HG02840 (cell line): ENCODE measurements around the gene TMEM92.
"Not testable (repeated sequence)": the region's sequence is repeated elsewhere in the genome, so short reads cannot be mapped to it uniquely, and the experiment has no call there.

Experiments used
- ATAC-seq: cut with Tn5 transposase; IDR thresholded peaks from one replicate; pipeline ENCODE4 v1.9.1; 2021; ENCODE audit warnings: mild to moderate bottlenecking, moderate library complexity, moderate number of reproducible peaks; ENCODE audit not compliant: unreplicated experiment, low FRiP score

Gene TMEM92

GRCh38 chr17:50261051-50261915 is 13.0 kb upstream of the TMEM92 start:
- ATAC-seq = no peak

- no peak for ATAC-seq
Measured at GRCh38 chr17:50262001-50262794, 12.1 kb upstream of the TMEM92 start.

GRCh38 chr17:50263331-50264262 is 10.7 kb upstream of the TMEM92 start:
- no peak for ATAC-seq

- no peak for ATAC-seq
Measured at GRCh38 chr17:50264263-50265113, 9.8 kb upstream of the TMEM92 start.

GRCh38 chr17:50265212-50265611 is 9.1 kb upstream of the TMEM92 start:
- no peak for ATAC-seq

GRCh38 chr17:50265690-50266315 is 8.5 kb upstream of the TMEM92 start:
- ATAC-seq = no peak

GRCh38 chr17:50266384-50267073 is 7.7 kb upstream of the TMEM92 start:
- no peak for ATAC-seq

GRCh38 chr17:50267074-50267841 is 7.0 kb upstream of the TMEM92 start:
- ATAC-seq = no peak

- no peak for ATAC-seq
Measured at GRCh38 chr17:50268026-50268425, 6.2 kb upstream of the TMEM92 start.

GRCh38 chr17:50268743-50269275 is 5.5 kb upstream of the TMEM92 start:
- ATAC-seq = no peak

GRCh38 chr17:50269477-50270434 is 4.5 kb upstream of the TMEM92 start:
- ATAC-seq = no peak

- ATAC-seq = no peak
Measured at GRCh38 chr17:50270435-50271362, 3.6 kb upstream of the TMEM92 start.

- not testable (repeated sequence) for ATAC-seq
Measured at GRCh38 chr17:50271363-50271750, 2.9 kb upstream of the TMEM92 start.

- no peak for ATAC-seq
Measured at GRCh38 chr17:50272246-50272645, 2.0 kb upstream of the TMEM92 start.
